K562 (cell line): ENCODE measurements around the gene COL25A1. TPM values are rescaled to one million over a fixed set of nuclear protein-coding genes. Genes with fewer than 3 reads are reported as not detected.

ENCODE experiments used
- ATF7 ChIP-seq: fragments of 450-650 bp; IDR thresholded peaks from 2 replicates; pipeline ENCODE4 v1.7.1; 2014; ENCODE audit warnings: mild to moderate bottlenecking, moderate library complexity
- BCLAF1 ChIP-seq, 2 experiments: fragments of 450-650 bp in 1 of 2; IDR thresholded peaks; 2 replicates each; pipeline ENCODE4 v1.6.1; 2011 to 2017; ENCODE audit warnings: low read depth in 2 of 2, antibody characterized with exemption in 1 of 2, borderline replicate concordance in 1 of 2, low read length in 1 of 2, mild to moderate bottlenecking in 1 of 2, mixed read lengths in 1 of 2; ENCODE audit not compliant: control insufficient read depth in 1 of 2
- CHD4 ChIP-seq: fragments of 200-600 bp; sonication (generic); IDR thresholded peaks from 3 replicates; pipeline ENCODE4 v1.6.1; 2012; ENCODE audit warnings: low read depth, mild to moderate bottlenecking, mixed read lengths, low read length, inconsistent platforms; ENCODE audit not compliant: insufficient read depth, insufficient replicate concordance, poor library complexity, severe bottlenecking
- CSDE1 ChIP-seq, 2 experiments: fragments of 450-650 bp; IDR thresholded peaks; 2 replicates each; pipeline ENCODE4 v1.6.1; 2016; ENCODE audit warnings: mild to moderate bottlenecking in 1 of 2
- E2F1 ChIP-seq: sonication (generic); formaldehyde crosslinking; IDR thresholded peaks from 2 replicates; pipeline ENCODE4 v1.8.1; 2023; ENCODE audit warnings: mild to moderate bottlenecking, missing genetic modification reagents, moderate library complexity
- EP400 ChIP-seq: fragments of 450-650 bp; IDR thresholded peaks from 2 replicates; pipeline ENCODE4 v1.6.1; 2017; ENCODE audit warnings: antibody characterized with exemption, mild to moderate bottlenecking, moderate library complexity
- ESRRB ChIP-seq: fragments of 250-450 bp; sonication (Bioruptor Pico); IDR thresholded peaks from 2 replicates; pipeline ENCODE4 v1.5.0; 2020; ENCODE audit warnings: mild to moderate bottlenecking, moderate library complexity, borderline replicate concordance
- FOXK2 ChIP-seq, 2 experiments: fragments of 450-650 bp; IDR thresholded peaks in 1 of 2; conservative IDR thresholded peaks in 1 of 2; 2 replicates each; pipeline ENCODE4 v1.6.1; 2016; ENCODE audit warnings: low read depth in 2 of 2, mild to moderate bottlenecking in 1 of 2
- HES1 ChIP-seq: fragments of 450-650 bp; IDR thresholded peaks from 2 replicates; pipeline ENCODE4 v1.6.1; 2016; ENCODE audit warnings: low read depth, mild to moderate bottlenecking, moderate library complexity
- HMGXB4 ChIP-seq: sonication (generic); formaldehyde crosslinking; IDR thresholded peaks from 2 replicates; pipeline ENCODE4 v1.8.1; 2023; ENCODE audit warnings: mild to moderate bottlenecking, missing genetic modification reagents
- KLF13 ChIP-seq: fragments of 450-650 bp; IDR thresholded peaks from 2 replicates; pipeline ENCODE4 v1.6.1; 2016; ENCODE audit warnings: missing genetic modification characterization, low read depth, mild to moderate bottlenecking, missing compliant biosample characterization, moderate library complexity, borderline replicate concordance
- RBM34 ChIP-seq: fragments of 200-400 bp; formaldehyde crosslinking; IDR thresholded peaks from 2 replicates; pipeline ENCODE4 v1.6.1; 2018; ENCODE audit warnings: low read length, borderline replicate concordance; ENCODE audit not compliant: insufficient read depth
- SIX5 ChIP-seq, 2 experiments: IDR thresholded peaks; 2 replicates each; pipeline ENCODE4 v1.6.1; 2011; ENCODE audit warnings: low read length in 2 of 2, borderline replicate concordance in 1 of 2, low read depth in 1 of 2, mild to moderate bottlenecking in 1 of 2, moderate library complexity in 1 of 2; ENCODE audit not compliant: insufficient read depth in 1 of 2
- SMARCC2 ChIP-seq: fragments of 450-650 bp; IDR thresholded peaks from 2 replicates; pipeline ENCODE4 v1.6.1; 2017; ENCODE audit warnings: antibody characterized with exemption, moderate library complexity, mild to moderate bottlenecking, low read depth
- ZNF511 ChIP-seq: sonication (generic); formaldehyde crosslinking; IDR thresholded peaks from 2 replicates; pipeline ENCODE4 v1.8.0; 2022; ENCODE audit warnings: mild to moderate bottlenecking, missing genetic modification reagents
- polyA plus RNA-seq, 8 experiments: library from polyadenylated mRNA; depleted of rRNA in 4 of 8; stranded (reverse) in 5 of 8; unstranded in 3 of 8; fragments of >200 nt; fragmentation: Nextera tagmentation in 2 of 8; fragmentation: Illumina TruSeq in 1 of 8; extraction: Ambion mirVana in 2 of 8; extraction: Trizol in 1 of 8; gene quantifications; 2 replicates each; pipeline versions ENCODE4 v1.2.1 to v1.2.3, GENCODE V29; 2011 to 2014; ENCODE audit warnings: inconsistent platforms in 1 of 8, missing spikeins in 1 of 8
- total RNA-seq, 7 experiments: library from RNA; depleted of rRNA in 6 of 7; stranded (reverse); fragments of >200 nt in 6 of 7; fragmentation: Illumina TruSeq in 2 of 7; extraction: Trizol in 2 of 7; gene quantifications; 2 replicates each; pipeline versions ENCODE4 v1.2.1 to v1.2.3, GENCODE V29; 2011 to 2021; ENCODE audit warnings: low replicate concordance in 1 of 7

Gene COL25A1
- total and polyA plus RNA-seq, 9 of the 15 experiments (the other 6 are each of a cell fraction or from before 2014, with no cell fraction given), result 0.03 to 0.62 (median 0.27) TPM

- TF ChIP-seq SMARCC2 (0 out of 2 replicates have a peak, but pooled peaks have one; percentile 36), HMGXB4 (CRISPR knock-in tag) (no peak), FOXK2 (conservative IDR thresholded peaks at IDR 0.05 in 1 of 2, IDR thresholded peaks at IDR 0.05 in 1 of 2; ENCODE audit: low read depth in 2 of 2) (0 out of 4 replicates have a peak, but pooled peaks of 1 of the 2 experiments have one; percentile 17), HES1 (no peak), CSDE1 (IDR thresholded peaks at IDR 0.05) (no peak), CHD4 (no peak), EP400 (no peak), BCLAF1 (IDR thresholded peaks at IDR 0.05; ENCODE audit: borderline replicate concordance in 1 of 2, control insufficient read depth in 1 of 2, low read depth in 2 of 2, low read length in 1 of 2) (no peak), KLF13 (tag) (no peak), E2F1 (CRISPR knock-in tag) (no peak), ZNF511 (CRISPR knock-in tag) (no peak), SIX5 (IDR thresholded peaks at IDR 0.05; ENCODE audit: borderline replicate concordance in 1 of 2, insufficient read depth in 1 of 2, low read depth in 1 of 2, low read length in 2 of 2) (no peak), ATF7 (no peak), RBM34 (no peak), ESRRB (no peak)
These were observed 167.5 kb downstream of the COL25A1 start (continued) for GRCh38 chr4:109134921-109135320.
